ENCODE measurements around the gene SMC4. TPM values are rescaled to one million over a fixed set of nuclear protein-coding genes. Genes with fewer than 3 reads are reported as not detected.

The SMC4 gene
- total and polyA plus RNA-seq, 7 experiments from 2014 or later, result 30.1 to 185 (median 43.6) TPM

- H3K27me3 Mint-ChIP-seq, result peaks cover 2 to 23% (median 10%) of the 10 kb centered on the region in 5 donors
- Histone ChIP-seq H3K4me3 (ENCODE audit: low read length) (no peak overlapping the region), H3K36me3 (ENCODE audit: control insufficient read depth in 2 of 3, insufficient read depth in 3 of 3, low read length in 3 of 3) (no peaks in the 10 kb centered on the region), H3K4me1 (ENCODE audit: control insufficient read depth in 2 of 2, insufficient read depth in 2 of 2, low read length in 2 of 2) (no peaks in the 10 kb centered on the region), H3K27me3 (ENCODE audit: control insufficient read depth in 2 of 2, insufficient read depth in 2 of 2, low read length in 2 of 2) (no peaks in the 10 kb centered on the region), H3K9me3 (ENCODE audit: control insufficient read depth in 2 of 3, low read length in 3 of 3) (peaks cover 0 to 12% (median 0%) of the 10 kb centered on the region in 3 experiments), H3K27ac (ENCODE audit: low read depth, low read length) (no peak overlapping the region)
- H3K4me1 Mint-ChIP-seq, result no peaks in the 10 kb centered on the region
- no peak overlapping the region for H3K4me3 Mint-ChIP-seq
- ChIA-PET CTCF (no interaction called here), POLR2A (no interaction called here)
- intact Hi-C loops (cut with micrococcal nuclease), result no loop called here
- DNase-seq (no peak), ATAC-seq (no peak)
- H3K9me3 Mint-ChIP-seq, result peaks cover 0 to 20% (median 15%) of the 10 kb centered on the region in 11 donors
- peaks cover 0 to 11% (median 1%) of the 10 kb centered on the region in 5 donors for H3K36me3 Mint-ChIP-seq
- no peak overlapping the region for H3K27ac Mint-ChIP-seq
These were observed 74.5 kb downstream of the SMC4 start for GRCh38 chr3:160473978-160474377.

- Mint-ChIP-seq H3K27me3 (peaks cover 0 to 21% (median 7%) of the 10 kb centered on the region in 5 donors), H3K4me1 (no peaks in the 10 kb centered on the region), H3K36me3 (peaks cover 0 to 9% (median 1%) of the 10 kb centered on the region in 5 donors), H3K9me3 (peaks cover 0 to 18% (median 15%) of the 10 kb centered on the region in 11 donors), H3K4me3 (no peak overlapping the region), H3K27ac (no peak overlapping the region)
- Histone ChIP-seq H3K27me3 (ENCODE audit: control insufficient read depth in 2 of 2, insufficient read depth in 2 of 2, low read length in 2 of 2) (no peaks in the 10 kb centered on the region), H3K4me1 (ENCODE audit: control insufficient read depth in 2 of 2, insufficient read depth in 2 of 2, low read length in 2 of 2) (no peaks in the 10 kb centered on the region), H3K9me3 (ENCODE audit: control insufficient read depth in 2 of 3, low read length in 3 of 3) (peaks cover 0 to 12% (median 0%) of the 10 kb centered on the region in 3 experiments), H3K27ac (ENCODE audit: low read depth, low read length) (no peak overlapping the region), H3K4me3 (ENCODE audit: low read length) (no peak overlapping the region), H3K36me3 (ENCODE audit: control insufficient read depth in 2 of 3, insufficient read depth in 3 of 3, low read length in 3 of 3) (no peaks in the 10 kb centered on the region)
- intact Hi-C loops (cut with micrococcal nuclease), result no loop called here
- DNase-seq (no peak), ATAC-seq (no peak)
- CTCF ChIA-PET, result interaction anchor here (0.5 kb wide), 1 partner anchor 216 kb away, joined by 4 read pairs; no protein-coding TSS in a partner anchor
- POLR2A ChIA-PET, result no interaction called here
These were observed 75.0 kb downstream of the SMC4 start for GRCh38 chr3:160474416-160474838.

GRCh38 chr3:160475153-160475552 lies 75.7 kb downstream of the SMC4 start:
- no peaks in the 10 kb centered on the region for H3K27me3 ChIP-seq (ENCODE audit: control insufficient read depth in 2 of 2, insufficient read depth in 2 of 2, low read length in 2 of 2)
- ATAC-seq, result no peak
- Mint-ChIP-seq H3K27ac (no peak overlapping the region), H3K4me3 (no peak overlapping the region), H3K36me3 (peaks cover 0 to 4% (median 0%) of the 10 kb centered on the region in 5 donors), H3K9me3 (peaks cover 0 to 12% (median 8%) of the 10 kb centered on the region in 11 donors), H3K27me3 (peaks cover 3 to 16% (median 7%) of the 10 kb centered on the region in 5 donors), H3K4me1 (no peaks in the 10 kb centered on the region)
- H3K36me3 ChIP-seq (ENCODE audit: control insufficient read depth in 2 of 3, insufficient read depth in 3 of 3, low read length in 3 of 3), result no peaks in the 10 kb centered on the region
- no peak overlapping the region for H3K27ac ChIP-seq (ENCODE audit: low read depth, low read length)
- peaks cover 0 to 10% (median 0%) of the 10 kb centered on the region in 3 experiments for H3K9me3 ChIP-seq (ENCODE audit: control insufficient read depth in 2 of 3, low read length in 3 of 3)
- CTCF ChIA-PET, result no interaction called here
- intact Hi-C loops (cut with micrococcal nuclease), result no loop called here
- no peak for DNase-seq
- H3K4me1 ChIP-seq (ENCODE audit: control insufficient read depth in 2 of 2, insufficient read depth in 2 of 2, low read length in 2 of 2), result no peaks in the 10 kb centered on the region
- H3K4me3 ChIP-seq (ENCODE audit: low read length), result no peak overlapping the region
- POLR2A ChIA-PET, result no interaction called here

- no peak overlapping the region for H3K27ac ChIP-seq (ENCODE audit: low read depth, low read length)
- intact Hi-C loops (cut with micrococcal nuclease), result no loop called here
- no peak overlapping the region for H3K4me3 ChIP-seq (ENCODE audit: low read length)
- ChIA-PET CTCF (no interaction called here), POLR2A (no interaction called here)
- Mint-ChIP-seq H3K36me3 (peaks cover 0 to 4% (median 0%) of the 10 kb centered on the region in 5 donors), H3K4me3 (no peak overlapping the region), H3K27ac (no peak overlapping the region), H3K9me3 (peaks cover 0 to 6% (median 3%) of the 10 kb centered on the region in 11 donors), H3K27me3 (peaks cover 3 to 16% (median 8%) of the 10 kb centered on the region in 5 donors), H3K4me1 (no peaks in the 10 kb centered on the region)
- DNase-seq, result no peak
- no peaks in the 10 kb centered on the region for H3K36me3 ChIP-seq (ENCODE audit: control insufficient read depth in 2 of 3, insufficient read depth in 3 of 3, low read length in 3 of 3)
- no peaks in the 10 kb centered on the region for H3K4me1 ChIP-seq (ENCODE audit: control insufficient read depth in 2 of 2, insufficient read depth in 2 of 2, low read length in 2 of 2)
- H3K9me3 ChIP-seq (ENCODE audit: control insufficient read depth in 2 of 3, low read length in 3 of 3), result peaks cover 0 to 3% (median 0%) of the 10 kb centered on the region in 3 experiments
- no peak for ATAC-seq
- no peaks in the 10 kb centered on the region for H3K27me3 ChIP-seq (ENCODE audit: control insufficient read depth in 2 of 2, insufficient read depth in 2 of 2, low read length in 2 of 2)
These were observed 76.4 kb downstream of the SMC4 start for GRCh38 chr3:160475884-160476283.

GRCh38 chr3:160477750-160478149 lies 78.3 kb downstream of the SMC4 start:
- H3K36me3 Mint-ChIP-seq, result no peaks in the 10 kb centered on the region
- ChIA-PET CTCF (no interaction called here), POLR2A (no interaction called here)
- Histone ChIP-seq H3K9me3 (ENCODE audit: control insufficient read depth in 2 of 3, low read length in 3 of 3) (no peaks in the 10 kb centered on the region), H3K4me3 (ENCODE audit: low read length) (no peak overlapping the region), H3K27ac (ENCODE audit: low read depth, low read length) (no peak overlapping the region), H3K4me1 (ENCODE audit: control insufficient read depth in 2 of 2, insufficient read depth in 2 of 2, low read length in 2 of 2) (no peaks in the 10 kb centered on the region), H3K36me3 (ENCODE audit: control insufficient read depth in 2 of 3, insufficient read depth in 3 of 3, low read length in 3 of 3) (no peaks in the 10 kb centered on the region), H3K27me3 (ENCODE audit: control insufficient read depth in 2 of 2, insufficient read depth in 2 of 2, low read length in 2 of 2) (no peaks in the 10 kb centered on the region)
- ATAC-seq (no peak), DNase-seq (no peak)
- H3K9me3 Mint-ChIP-seq, result peaks cover 0 to 2% (median 0%) of the 10 kb centered on the region in 11 donors
- H3K27ac Mint-ChIP-seq, result no peak overlapping the region
- H3K27me3 Mint-ChIP-seq, result peaks cover 3 to 20% (median 12%) of the 10 kb centered on the region in 5 donors
- intact Hi-C loops (cut with micrococcal nuclease), result no loop called here
- no peak overlapping the region for H3K4me3 Mint-ChIP-seq
- H3K4me1 Mint-ChIP-seq, result no peaks in the 10 kb centered on the region

GRCh38 chr3:160478338-160478737 lies 78.9 kb downstream of the SMC4 start:
- Mint-ChIP-seq H3K4me3 (no peak overlapping the region), H3K9me3 (peaks cover 0 to 4% (median 0%) of the 10 kb centered on the region in 11 donors), H3K36me3 (no peaks in the 10 kb centered on the region), H3K27ac (no peak overlapping the region), H3K4me1 (no peaks in the 10 kb centered on the region), H3K27me3 (peaks cover 3 to 20% (median 17%) of the 10 kb centered on the region in 5 donors)
- no peak for ATAC-seq
- no peak for DNase-seq
- Histone ChIP-seq H3K4me1 (ENCODE audit: control insufficient read depth in 2 of 2, insufficient read depth in 2 of 2, low read length in 2 of 2) (no peaks in the 10 kb centered on the region), H3K36me3 (ENCODE audit: control insufficient read depth in 2 of 3, insufficient read depth in 3 of 3, low read length in 3 of 3) (no peaks in the 10 kb centered on the region), H3K27me3 (ENCODE audit: control insufficient read depth in 2 of 2, insufficient read depth in 2 of 2, low read length in 2 of 2) (no peaks in the 10 kb centered on the region), H3K4me3 (ENCODE audit: low read length) (no peak overlapping the region), H3K9me3 (ENCODE audit: control insufficient read depth in 2 of 3, low read length in 3 of 3) (no peaks in the 10 kb centered on the region), H3K27ac (ENCODE audit: low read depth, low read length) (no peak overlapping the region)
- ChIA-PET POLR2A (no interaction called here), CTCF (no interaction called here)
- intact Hi-C loops (cut with micrococcal nuclease), result no loop called here

- ChIA-PET CTCF (no interaction called here), POLR2A (no interaction called here)
- Histone ChIP-seq H3K9me3 (ENCODE audit: control insufficient read depth in 2 of 3, low read length in 3 of 3) (no peaks in the 10 kb centered on the region), H3K4me1 (ENCODE audit: control insufficient read depth in 2 of 2, insufficient read depth in 2 of 2, low read length in 2 of 2) (no peaks in the 10 kb centered on the region), H3K36me3 (ENCODE audit: control insufficient read depth in 2 of 3, insufficient read depth in 3 of 3, low read length in 3 of 3) (no peaks in the 10 kb centered on the region), H3K27me3 (ENCODE audit: control insufficient read depth in 2 of 2, insufficient read depth in 2 of 2, low read length in 2 of 2) (no peaks in the 10 kb centered on the region), H3K4me3 (ENCODE audit: low read length) (no peak overlapping the region), H3K27ac (ENCODE audit: low read depth, low read length) (no peak overlapping the region)
- DNase-seq (no peak), ATAC-seq (no peak)
- Mint-ChIP-seq H3K27me3 (peaks cover 3 to 24% (median 17%) of the 10 kb centered on the region in 5 donors), H3K9me3 (peaks cover 0 to 4% (median 0%) of the 10 kb centered on the region in 11 donors), H3K4me1 (no peaks in the 10 kb centered on the region), H3K27ac (no peak overlapping the region), H3K4me3 (no peak overlapping the region), H3K36me3 (no peaks in the 10 kb centered on the region)
- intact Hi-C loops (cut with micrococcal nuclease), result no loop called here
These were observed 79.9 kb downstream of the SMC4 start for GRCh38 chr3:160479376-160479775.
